ENCODE data around the gene ANKFN1.

DNA sequence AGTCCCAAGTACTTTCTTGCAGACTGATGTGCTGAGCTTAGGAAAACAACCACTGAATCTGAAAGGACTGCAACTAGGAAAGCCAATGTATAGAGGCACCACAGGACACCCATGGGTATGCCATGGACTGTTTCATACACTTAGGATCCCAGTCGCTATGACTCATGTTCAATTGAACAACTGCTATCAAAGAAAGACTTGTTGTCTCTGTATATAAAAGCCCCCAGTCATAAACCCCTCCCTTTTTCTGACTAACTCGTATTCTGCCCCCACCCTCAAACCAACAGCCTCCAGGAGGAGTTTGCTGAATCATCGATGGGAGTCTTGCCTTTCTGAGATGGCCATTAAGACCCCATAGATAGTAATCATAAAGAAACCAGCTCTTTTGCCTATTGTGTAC lies 205.4 kb downstream of the ANKFN1 start:
- TF ChIP-seq, protein P1, sequence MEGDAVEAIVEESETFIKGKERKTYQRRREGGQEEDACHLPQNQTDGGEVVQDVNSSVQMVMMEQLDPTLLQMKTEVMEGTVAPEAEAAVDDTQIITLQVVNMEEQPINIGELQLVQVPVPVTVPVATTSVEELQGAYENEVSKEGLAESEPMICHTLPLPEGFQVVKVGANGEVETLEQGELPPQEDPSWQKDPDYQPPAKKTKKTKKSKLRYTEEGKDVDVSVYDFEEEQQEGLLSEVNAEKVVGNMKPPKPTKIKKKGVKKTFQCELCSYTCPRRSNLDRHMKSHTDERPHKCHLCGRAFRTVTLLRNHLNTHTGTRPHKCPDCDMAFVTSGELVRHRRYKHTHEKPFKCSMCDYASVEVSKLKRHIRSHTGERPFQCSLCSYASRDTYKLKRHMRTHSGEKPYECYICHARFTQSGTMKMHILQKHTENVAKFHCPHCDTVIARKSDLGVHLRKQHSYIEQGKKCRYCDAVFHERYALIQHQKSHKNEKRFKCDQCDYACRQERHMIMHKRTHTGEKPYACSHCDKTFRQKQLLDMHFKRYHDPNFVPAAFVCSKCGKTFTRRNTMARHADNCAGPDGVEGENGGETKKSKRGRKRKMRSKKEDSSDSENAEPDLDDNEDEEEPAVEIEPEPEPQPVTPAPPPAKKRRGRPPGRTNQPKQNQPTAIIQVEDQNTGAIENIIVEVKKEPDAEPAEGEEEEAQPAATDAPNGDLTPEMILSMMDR (conservative IDR thresholded peaks at IDR 0.05; ENCODE audit: low read length) = no peak
- TF ChIP-seq EZH2phosphoT487 (IDR thresholded peaks at IDR 0.05; ENCODE audit: borderline replicate concordance) = no peak

Measured in Loucy (cell line).